HepG2 (cell line): ENCODE measurements around the gene CHSY3.

Experiments
- HDAC1 ChIP-seq: sonication (generic); formaldehyde crosslinking; IDR thresholded peaks from 2 replicates; pipeline ENCODE4 v1.5.1; 2020; ENCODE audit warnings: mild to moderate bottlenecking, missing genetic modification reagents
- KDM1A ChIP-seq: IDR thresholded peaks from 2 replicates; pipeline ENCODE4 v1.6.1; 2016; ENCODE audit warnings: missing compliant biosample characterization
- KDM5A ChIP-seq: fragments of 200-600 bp; sonication (generic); IDR thresholded peaks from 2 replicates; pipeline ENCODE4 v1.7.0; 2018; ENCODE audit warnings: antibody characterized with exemption, mild to moderate bottlenecking, low read length, borderline replicate concordance
- POLR2AphosphoS5 ChIP-seq: IDR thresholded peaks from 2 replicates; pipeline ENCODE4 v1.6.1; 2012; ENCODE audit warnings: low read depth, low read length
- SIN3A ChIP-seq: IDR thresholded peaks from 2 replicates; pipeline ENCODE4 v1.6.1; 2011; ENCODE audit warnings: low read depth, mild to moderate bottlenecking, control low read depth, low read length, borderline replicate concordance
- TF ChIP-seq, protein P1 (sequence below): sonication (generic); formaldehyde crosslinking; IDR thresholded peaks from 2 replicates; pipeline ENCODE4 v1.5.0; 2020; ENCODE audit warnings: mild to moderate bottlenecking, missing genetic modification reagents, moderate library complexity

DNA sequence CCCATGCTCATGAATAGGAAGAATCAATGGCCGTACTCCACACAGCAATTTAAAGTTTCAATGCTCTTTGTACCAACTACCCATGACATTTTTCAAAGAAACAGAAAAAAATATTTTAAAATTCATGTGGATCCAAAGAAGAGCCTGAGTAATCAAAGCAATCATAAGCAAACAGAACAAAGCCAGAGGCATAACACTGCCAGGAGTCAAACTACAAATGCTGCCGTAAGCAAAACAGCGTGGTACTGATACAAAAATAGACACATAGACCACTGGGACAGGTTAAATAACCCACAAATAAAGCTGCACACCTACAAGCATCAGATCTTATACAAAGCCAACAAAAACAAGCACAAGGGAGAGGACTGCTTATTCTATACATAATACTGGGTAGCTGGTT lies 107.7 kb downstream of the CHSY3 start:
- TF ChIP-seq SIN3A (no peak), POLR2AphosphoS5 (no peak), KDM5A (no peak), KDM1A (CRISPR knock-in tag) (no peak), HDAC1 (CRISPR knock-in tag) (no peak)
- TF ChIP-seq, protein P1, sequence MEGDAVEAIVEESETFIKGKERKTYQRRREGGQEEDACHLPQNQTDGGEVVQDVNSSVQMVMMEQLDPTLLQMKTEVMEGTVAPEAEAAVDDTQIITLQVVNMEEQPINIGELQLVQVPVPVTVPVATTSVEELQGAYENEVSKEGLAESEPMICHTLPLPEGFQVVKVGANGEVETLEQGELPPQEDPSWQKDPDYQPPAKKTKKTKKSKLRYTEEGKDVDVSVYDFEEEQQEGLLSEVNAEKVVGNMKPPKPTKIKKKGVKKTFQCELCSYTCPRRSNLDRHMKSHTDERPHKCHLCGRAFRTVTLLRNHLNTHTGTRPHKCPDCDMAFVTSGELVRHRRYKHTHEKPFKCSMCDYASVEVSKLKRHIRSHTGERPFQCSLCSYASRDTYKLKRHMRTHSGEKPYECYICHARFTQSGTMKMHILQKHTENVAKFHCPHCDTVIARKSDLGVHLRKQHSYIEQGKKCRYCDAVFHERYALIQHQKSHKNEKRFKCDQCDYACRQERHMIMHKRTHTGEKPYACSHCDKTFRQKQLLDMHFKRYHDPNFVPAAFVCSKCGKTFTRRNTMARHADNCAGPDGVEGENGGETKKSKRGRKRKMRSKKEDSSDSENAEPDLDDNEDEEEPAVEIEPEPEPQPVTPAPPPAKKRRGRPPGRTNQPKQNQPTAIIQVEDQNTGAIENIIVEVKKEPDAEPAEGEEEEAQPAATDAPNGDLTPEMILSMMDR (CRISPR knock-in tag): no peak
